Measurements from ENCODE around the gene COX17.

Gene COX17

DNA sequence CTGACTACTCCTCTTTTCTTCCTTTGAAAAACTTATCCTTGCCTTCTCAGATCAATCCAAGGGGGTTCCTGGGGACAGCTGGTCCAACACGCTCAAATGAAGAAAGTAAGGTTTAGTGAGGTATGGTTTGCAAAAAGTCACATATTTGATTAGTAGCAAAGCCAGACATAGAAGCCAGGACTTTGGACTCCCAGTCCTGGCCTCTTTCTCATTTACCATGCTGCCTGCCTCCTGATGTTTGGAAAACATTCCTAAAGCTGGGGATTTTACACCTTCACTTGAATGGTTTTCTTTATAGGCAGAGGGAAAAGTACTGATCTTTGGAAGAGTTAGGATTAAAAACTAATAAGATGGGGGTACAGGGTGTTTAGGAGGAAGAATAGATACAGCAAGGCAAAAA lies 31.4 kb downstream of the COX17 start:
- DNase-seq (ENCODE audit: low read depth, low spot score), result no peak

GRCh38 chr3:119644481-119644880 lies 32.7 kb downstream of the COX17 start:
- no peak for DNase-seq (ENCODE audit: low read depth, low spot score)

GRCh38 chr3:119643528-119643927 lies 33.7 kb downstream of the COX17 start:
- no peak for DNase-seq (ENCODE audit: low read depth, low spot score)

GRCh38 chr3:119642746-119643473 lies 34.3 kb downstream of the COX17 start:
- no peak for DNase-seq (ENCODE audit: low read depth, low spot score)

GRCh38 chr3:119641416-119641815 lies 35.8 kb downstream of the COX17 start:
- no peak for DNase-seq (ENCODE audit: low read depth, low spot score)

DNA sequence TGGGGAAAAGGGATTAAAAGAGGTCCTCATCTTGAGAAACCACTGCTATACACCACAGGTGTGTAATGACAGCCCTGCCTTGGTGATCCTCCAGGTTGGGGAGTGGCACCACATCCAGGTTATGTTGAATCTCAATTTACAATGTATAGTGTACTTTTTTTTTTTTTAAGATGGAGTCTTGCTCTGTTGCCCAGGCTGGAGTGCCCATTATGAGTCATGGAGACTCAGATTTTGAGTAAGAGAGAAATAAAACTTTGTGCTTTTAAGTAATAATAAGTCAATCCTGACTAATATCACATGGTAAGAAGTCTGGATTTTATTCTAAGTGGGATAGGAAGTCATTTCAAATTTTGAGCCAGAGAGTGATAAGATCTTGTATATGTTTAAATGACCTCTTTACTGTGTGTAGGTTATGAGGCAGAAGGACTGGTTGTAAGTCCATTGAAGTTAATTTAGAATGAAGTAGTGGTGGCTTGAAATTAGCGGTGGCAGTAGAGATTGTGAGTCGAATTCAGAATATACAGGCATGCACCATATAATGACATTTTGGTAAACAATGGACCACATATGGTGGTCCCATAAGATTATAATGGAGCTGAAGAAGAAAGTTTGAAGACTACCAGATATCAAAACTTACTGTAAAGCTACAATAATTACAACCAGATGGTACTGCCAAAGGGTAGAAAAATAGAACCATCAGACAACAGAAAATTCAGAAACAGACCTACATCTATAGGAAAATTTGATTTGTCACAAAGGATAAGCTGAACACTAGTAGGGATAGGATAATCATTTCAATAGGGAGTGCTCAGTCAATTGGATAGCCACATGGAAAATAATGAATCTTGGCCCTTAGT lies 37.5 kb downstream of the COX17 start:
- DNase-seq (ENCODE audit: low read depth, low spot score), result no peak

- no peak for DNase-seq (ENCODE audit: low read depth, low spot score)
These were observed 39.3 kb downstream of the COX17 start for GRCh38 chr3:119637679-119638477.

- no peak for DNase-seq (ENCODE audit: low read depth, low spot score)
These were observed 40.2 kb downstream of the COX17 start for GRCh38 chr3:119636891-119637611.

DNA sequence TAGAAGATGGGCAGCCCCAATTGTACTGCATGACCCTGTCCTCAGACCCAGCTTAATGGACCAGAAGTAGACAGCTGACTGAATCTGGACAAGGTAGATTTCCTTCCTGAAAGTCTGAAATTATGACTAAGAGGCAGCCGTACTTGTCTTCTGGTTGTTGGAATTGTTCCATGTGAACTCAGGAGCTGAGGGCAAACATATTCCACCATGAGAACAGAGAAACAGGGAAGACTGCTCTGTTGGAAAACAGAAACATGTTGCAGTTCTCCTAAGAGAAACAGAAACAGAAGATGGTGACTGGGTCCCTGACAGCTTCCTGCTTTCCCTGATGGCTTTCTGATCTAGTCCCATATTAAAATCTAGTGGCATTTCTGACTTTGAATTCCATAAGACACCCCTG lies 41.0 kb downstream of the COX17 start:
- DNase-seq (ENCODE audit: low read depth, low spot score), result no peak

- DNase-seq (ENCODE audit: low read depth, low spot score), result no peak
These were observed 41.5 kb downstream of the COX17 start for GRCh38 chr3:119635719-119636118.

DNA sequence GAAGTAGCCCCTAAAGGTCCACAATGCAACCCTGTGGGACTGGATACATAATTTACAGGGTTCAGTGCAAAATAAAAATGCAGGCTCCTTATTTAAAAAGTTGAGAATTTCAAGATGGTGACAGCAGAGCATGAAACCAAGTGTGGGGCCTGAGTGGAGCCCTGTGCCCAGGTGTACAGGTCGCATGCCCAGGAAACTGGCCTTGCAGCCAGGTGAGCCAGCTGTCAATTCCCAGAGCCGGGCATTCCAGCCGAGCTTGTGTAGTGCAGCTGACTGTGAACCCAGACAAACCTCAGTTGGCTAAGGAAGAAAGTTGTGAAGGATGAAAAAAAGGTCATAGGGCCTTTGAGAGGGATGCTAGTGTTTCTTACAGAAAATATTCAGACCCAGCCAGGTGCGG lies 44.4 kb downstream of the COX17 start:
- no peak for DNase-seq (ENCODE audit: low read depth, low spot score)

- no peak for DNase-seq (ENCODE audit: low read depth, low spot score)
These were observed 45.0 kb downstream of the COX17 start for GRCh38 chr3:119632216-119632615.

DNA sequence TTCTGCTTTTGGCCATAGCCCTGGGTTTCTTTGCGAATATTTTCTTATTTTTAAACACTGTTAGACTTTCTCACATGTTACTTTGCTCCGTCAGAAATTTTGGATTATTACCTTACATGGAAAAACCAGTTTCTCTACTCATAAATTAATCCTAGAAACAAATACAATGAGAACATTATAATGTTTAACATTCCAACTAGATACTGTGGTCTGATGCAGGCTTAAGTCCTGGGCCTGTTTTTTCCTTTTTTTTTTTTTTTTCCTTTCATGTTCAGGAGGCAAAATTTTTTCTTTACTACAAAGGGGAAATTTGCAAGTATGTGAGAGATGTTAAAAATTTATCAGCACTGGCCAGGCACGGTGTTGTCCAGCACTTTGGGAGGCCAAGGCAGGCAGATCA lies 45.7 kb downstream of the COX17 start:
- no peak for DNase-seq (ENCODE audit: low read depth, low spot score)

DNA sequence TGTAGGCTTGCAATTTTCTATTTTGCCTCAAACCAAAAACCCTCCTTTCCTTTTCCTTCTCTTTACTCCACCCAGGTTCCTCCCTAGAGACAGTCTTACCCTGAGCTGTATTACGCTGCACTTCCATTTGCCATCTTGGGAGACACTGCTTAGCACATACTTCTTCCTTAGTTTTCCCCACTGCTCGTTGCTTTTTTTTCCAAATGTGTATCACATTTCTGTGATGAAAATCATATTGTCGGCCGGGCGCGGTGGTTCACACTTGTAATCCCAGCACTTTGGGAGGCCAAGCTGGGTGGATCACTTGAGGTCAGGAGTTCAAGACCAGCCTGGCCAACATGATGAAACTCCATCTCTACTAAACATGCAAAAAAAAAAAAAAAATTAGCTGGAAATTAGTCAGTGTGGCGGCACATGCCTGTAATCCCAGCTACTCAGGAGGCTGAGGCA lies 46.3 kb downstream of the COX17 start:
- no peak for DNase-seq (ENCODE audit: low read depth, low spot score)

DNA sequence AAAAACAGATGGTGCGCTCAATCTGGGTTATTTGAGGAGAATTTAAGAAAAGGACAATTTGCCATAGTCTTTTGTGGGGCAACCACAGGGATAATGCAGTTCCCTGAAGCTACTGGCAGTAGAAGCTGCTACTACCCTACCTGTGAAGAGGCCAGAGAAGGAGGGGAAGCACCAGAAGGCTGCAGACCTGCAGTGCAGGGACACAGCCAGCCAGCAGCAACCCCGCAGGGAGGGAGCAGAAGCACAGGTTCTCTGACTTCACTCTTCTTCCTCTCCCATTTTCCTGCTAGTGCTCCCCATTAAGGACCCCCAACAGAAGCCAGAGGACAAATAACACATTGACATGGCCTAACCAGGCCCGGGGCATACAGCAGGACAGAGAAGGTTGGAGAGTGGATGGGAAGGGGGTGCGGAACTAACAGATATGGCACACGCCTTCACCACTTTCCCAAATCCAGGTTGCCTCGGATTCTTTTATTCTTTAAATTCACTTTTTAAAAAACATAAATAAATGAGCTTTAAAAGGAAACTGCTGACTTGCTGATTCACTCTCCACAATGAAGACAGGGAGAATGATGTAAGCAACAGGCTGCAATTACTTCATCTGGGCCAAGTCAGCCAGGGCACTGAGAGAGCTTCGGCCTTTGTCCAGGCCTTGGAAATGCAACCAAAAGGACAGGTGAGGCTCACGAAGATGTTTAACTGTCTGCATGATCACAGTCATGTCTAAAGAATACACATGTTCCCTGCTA lies 46.9 kb downstream of the COX17 start:
- DNase-seq (ENCODE audit: low read depth, low spot score), result no peak

GRCh38 chr3:119628816-119629445 lies 48.3 kb downstream of the COX17 start:
- DNase-seq (ENCODE audit: low read depth, low spot score), result no peak

- no peak for DNase-seq (ENCODE audit: low read depth, low spot score)
These were observed 48.8 kb downstream of the COX17 start for GRCh38 chr3:119628390-119628789.

GRCh38 chr3:119627461-119627860 lies 49.7 kb downstream of the COX17 start:
- no peak for DNase-seq (ENCODE audit: low read depth, low spot score)

- no peak for DNase-seq (ENCODE audit: low read depth, low spot score)
These were observed 51.0 kb downstream of the COX17 start for GRCh38 chr3:119626196-119626595.

- DNase-seq (ENCODE audit: low read depth, low spot score), result no peak
These were observed 51.6 kb downstream of the COX17 start for GRCh38 chr3:119625451-119626153.

Measured in activated naive CD8-positive, alpha-beta T cell treated with anti-CD3 and anti-CD28 coated beads, Interleukin-2, amount 50 U/mL, for 16 hours (primary cell).